H1 (cell line): ENCODE measurements around the gene BCL11A.

ENCODE experiments used
- EP300 ChIP-seq, 2 experiments: IDR thresholded peaks; 1 replicate in 1 of 2; 2 replicates in 1 of 2; pipeline ENCODE4 v1.6.1; 2011 to 2012; ENCODE audit warnings: low read depth in 2 of 2, low read length in 2 of 2, mild to moderate bottlenecking in 2 of 2, borderline replicate concordance in 1 of 2, inconsistent platforms in 1 of 2, moderate library complexity in 1 of 2
- JUND ChIP-seq: IDR thresholded peaks from 2 replicates; pipeline ENCODE4 v1.6.1; 2011; ENCODE audit warnings: mild to moderate bottlenecking, improper control_type of control experiment, low read length

GRCh38 chr2:60565472-60565871 lies 12.0 kb upstream of the BCL11A start:
- TF ChIP-seq EP300 (IDR thresholded peaks at IDR 0.05; ENCODE audit: borderline replicate concordance in 1 of 2, low read depth in 2 of 2, low read length in 2 of 2) (no peak), JUND (no peak)
